HG03457 (cell line): Measurements from ENCODE around the gene PLA2G2C.

Source experiments
- ATAC-seq: cut with Tn5 transposase; IDR thresholded peaks from one replicate; pipeline ENCODE4 v1.9.1; 2021; ENCODE audit warnings: moderate number of reproducible peaks; ENCODE audit not compliant: unreplicated experiment

PLA2G2C gene

DNA sequence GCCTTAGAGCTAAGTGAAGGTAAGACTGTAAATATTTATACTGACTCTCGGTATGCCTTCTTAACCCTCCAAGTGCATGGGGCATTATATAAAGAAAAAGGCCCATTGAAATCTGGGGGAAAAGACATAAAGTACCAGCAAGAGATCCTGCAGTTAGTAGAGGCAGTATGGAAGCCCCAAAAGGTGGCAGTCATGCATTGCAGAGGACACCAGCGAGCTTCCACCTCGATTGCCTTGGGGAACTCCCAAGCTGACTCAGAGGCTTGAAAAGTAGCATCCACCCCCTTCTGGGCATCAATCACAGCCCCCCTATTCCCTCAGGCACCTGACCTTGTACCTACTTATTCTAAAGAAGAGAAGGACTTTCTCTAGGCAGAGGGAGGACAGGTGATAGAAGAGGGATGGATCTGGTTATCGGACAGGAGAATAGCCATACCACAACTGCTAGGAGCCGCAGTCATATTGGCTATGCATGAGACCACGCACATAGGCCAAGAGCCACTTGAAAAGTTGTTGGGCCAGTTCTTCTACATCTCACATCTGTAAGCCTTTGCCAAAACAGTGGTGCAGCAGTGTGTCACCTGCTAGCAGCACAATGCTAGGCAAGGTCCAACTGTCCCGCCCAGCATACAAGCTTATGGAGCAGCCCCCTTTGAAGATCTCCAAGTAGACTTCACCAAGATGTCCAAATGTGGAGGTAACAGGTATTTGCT, 27.8 kb downstream of the PLA2G2C start:
- no peak for ATAC-seq

DNA sequence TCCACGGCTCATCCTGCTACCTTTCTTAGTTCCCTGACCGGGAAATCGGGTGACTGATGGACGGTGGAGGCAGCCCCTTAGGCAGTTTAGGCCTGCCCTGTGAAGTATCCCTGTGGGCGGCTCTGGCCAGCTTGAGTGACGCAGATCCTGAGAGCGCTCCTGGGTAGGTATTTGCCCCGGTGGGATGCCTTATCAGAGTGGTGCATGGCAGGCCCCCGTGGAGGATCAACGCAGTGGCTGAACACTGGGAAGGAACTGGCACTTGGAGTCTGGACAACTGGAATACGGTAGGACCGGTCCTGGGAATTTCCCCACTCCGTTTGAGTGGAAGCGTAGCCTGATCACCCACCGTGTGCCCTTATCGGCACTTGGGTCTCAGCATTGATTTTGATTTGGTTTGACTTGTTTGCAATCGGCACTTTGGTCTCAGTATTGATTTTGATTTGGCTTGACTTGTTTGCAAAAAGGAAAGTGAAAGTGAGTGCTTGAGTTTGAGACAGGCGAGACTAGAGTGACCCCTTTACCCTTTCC, 32.0 kb downstream of the PLA2G2C start:
- no peak for ATAC-seq

- no peak for ATAC-seq
Observed at GRCh38 chr1:20153000-20153418, 33.3 kb downstream of the PLA2G2C start.

DNA sequence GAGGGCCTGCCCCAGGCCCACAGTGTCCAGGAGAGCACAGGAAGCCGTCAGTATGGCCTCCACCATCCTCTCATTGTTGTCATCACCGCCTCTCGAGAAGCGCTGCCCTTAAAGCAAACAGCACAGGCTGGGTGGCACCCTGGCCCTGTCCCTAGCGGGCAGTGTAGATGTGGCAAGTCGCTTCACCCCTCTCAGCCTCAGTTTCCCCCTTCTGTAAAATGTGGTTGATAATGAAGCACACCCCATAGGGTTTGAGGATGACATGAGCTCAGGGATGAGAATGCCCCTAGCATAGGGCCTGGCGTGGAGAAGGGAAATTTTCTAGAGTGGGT, 33.8 kb downstream of the PLA2G2C start:
- no peak for ATAC-seq

GRCh38 chr1:20151906-20152598, 34.3 kb downstream of the PLA2G2C start:
- ATAC-seq, result no peak

DNA sequence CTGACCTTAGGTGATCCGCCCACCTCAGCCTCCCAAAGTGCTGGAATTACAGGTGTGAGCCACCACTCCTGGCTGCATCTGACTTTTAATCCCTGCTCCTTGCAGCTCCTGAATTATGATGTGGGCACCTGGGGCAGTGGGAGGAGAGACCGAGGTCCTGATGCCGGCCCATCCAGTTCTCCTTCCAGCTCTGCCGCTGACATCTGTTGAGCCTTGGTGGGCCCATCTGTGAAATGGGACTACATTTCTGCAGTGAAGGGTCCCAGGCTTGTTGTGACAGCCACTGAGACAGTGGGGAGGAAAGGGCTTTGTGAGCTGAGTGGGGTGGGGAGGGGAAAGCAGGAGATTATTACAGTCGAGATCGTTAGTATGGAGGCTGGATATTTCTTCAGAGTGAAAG, 35.3 kb downstream of the PLA2G2C start:
- ATAC-seq, result no peak

GRCh38 chr1:20150326-20150705, 36.0 kb downstream of the PLA2G2C start:
- no peak for ATAC-seq

- ATAC-seq, result no peak
Observed at GRCh38 chr1:20149601-20150325, 36.6 kb downstream of the PLA2G2C start.

DNA sequence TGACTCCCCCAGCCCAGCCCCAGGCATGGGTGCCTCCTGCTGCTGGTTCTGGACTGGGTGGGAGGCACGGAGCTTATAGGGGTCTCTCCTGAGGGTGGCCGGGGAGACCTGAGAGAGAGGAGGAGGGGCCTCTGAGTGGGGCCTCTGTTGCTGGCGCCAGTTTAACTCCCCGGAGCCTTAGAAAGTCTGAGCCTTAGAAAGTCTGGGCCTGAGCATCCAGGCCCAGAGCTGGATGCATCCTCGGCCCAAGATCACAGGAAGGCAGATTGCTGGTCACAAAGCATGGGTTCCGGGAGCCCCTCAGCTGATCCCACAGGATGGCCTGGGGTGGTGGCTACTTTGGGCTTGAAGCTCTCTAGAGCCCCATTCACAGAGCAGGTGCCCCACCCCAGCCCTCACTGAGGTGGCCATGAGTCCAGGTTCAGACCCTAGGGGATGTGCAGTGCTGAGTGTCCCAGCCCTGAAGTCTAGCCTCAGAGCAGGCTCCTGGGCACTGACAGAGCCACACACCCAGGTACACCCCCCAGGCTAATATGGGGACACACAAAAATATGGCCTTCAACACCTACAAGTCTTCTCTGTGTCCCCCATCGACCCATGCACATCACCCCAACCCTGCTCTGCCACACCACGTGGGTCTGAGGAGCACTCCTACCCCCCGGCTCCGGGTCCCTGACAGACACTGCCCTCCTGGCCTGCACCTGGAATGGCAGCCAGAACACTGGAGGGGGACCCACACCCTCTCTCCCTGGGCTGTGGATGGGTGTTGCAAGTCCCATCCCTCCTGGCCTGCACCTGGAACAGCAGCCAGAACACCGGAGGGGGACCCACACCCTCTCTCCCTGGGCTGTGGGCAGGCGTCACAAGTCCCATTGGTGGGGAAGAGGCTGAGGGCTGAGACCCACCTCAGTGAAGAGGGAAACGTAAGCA, 37.5 kb downstream of the PLA2G2C start:
- ATAC-seq, result no peak

GRCh38 chr1:20147846-20148570, 38.3 kb downstream of the PLA2G2C start:
- ATAC-seq, result no peak

GRCh38 chr1:20143734-20144565, 42.4 kb downstream of the PLA2G2C start:
- ATAC-seq, result no peak

DNA sequence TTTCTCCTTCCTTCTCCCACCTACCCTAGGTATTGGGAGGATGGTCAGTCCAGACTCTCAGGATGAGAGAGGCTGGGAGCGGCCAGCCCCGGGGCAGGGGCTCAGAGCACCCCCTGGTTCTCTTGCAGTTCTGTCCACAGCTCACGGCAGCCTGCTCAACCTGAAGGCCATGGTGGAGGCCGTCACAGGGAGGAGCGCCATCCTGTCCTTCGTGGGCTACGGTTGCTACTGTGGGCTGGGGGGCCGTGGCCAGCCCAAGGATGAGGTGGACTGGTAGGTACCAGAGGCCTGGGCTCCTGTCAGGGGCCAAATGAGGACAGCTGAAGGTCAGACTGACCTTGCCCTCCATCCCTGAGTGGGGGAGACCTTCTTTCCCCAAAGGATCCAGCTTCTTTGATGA, 43.0 kb downstream of the PLA2G2C start:
- no peak for ATAC-seq

DNA sequence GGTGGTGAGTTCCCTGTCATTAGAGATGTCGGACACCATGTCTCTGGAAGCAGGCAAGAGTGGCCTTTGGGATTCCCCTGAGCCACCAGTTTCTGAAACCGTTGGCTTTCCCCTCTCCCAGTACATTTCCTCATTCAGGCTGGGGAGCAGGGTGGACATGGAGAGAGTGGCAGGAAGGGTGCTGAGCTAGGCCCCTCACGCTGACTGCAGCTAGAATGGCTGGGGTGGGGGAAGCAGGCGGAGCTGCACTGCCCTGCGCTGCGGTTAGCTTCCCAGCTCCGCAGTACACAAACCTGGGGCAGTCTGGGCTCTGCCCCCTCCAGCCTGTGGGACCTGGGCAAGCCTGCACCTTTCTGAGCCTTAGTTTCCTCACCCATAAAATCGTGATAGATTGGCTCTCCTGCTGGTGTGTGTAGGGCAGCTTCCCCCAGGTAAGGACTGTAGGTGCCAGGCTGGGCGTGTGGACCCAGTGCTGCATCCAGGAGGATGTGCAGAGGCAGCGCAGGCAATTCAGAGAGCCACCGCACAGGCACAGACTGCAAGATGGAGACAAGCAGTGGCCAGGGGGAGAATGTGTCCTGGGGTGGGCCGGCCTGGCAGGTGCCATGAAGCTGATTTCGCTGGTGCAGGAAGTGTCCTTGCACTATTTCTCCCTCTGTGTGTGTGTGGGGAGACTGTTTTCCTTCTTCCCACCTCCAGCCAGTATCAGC, 44.2 kb downstream of the PLA2G2C start:
- ATAC-seq, result no peak

GRCh38 chr1:20141466-20141865, 44.9 kb downstream of the PLA2G2C start:
- no peak for ATAC-seq

DNA sequence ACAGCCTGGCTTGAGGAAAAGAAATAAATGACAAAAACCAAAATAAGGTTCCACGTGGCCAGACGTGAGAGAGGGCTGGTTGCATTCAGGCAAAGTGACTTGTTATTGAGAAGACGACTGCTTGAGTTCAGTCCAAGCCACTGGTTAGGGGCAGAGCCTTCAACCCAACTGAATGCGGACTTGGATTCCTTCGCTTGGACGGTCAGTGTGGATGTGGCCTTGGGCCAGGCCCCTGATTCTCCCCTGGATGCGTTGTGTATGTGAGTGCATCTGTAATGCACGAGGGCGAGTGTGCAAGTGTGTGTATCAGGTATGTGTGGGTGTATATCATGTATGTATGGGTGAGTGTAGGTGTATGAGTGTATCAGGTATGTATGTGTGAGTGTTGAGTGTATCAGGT, 45.3 kb downstream of the PLA2G2C start:
- no peak for ATAC-seq

DNA sequence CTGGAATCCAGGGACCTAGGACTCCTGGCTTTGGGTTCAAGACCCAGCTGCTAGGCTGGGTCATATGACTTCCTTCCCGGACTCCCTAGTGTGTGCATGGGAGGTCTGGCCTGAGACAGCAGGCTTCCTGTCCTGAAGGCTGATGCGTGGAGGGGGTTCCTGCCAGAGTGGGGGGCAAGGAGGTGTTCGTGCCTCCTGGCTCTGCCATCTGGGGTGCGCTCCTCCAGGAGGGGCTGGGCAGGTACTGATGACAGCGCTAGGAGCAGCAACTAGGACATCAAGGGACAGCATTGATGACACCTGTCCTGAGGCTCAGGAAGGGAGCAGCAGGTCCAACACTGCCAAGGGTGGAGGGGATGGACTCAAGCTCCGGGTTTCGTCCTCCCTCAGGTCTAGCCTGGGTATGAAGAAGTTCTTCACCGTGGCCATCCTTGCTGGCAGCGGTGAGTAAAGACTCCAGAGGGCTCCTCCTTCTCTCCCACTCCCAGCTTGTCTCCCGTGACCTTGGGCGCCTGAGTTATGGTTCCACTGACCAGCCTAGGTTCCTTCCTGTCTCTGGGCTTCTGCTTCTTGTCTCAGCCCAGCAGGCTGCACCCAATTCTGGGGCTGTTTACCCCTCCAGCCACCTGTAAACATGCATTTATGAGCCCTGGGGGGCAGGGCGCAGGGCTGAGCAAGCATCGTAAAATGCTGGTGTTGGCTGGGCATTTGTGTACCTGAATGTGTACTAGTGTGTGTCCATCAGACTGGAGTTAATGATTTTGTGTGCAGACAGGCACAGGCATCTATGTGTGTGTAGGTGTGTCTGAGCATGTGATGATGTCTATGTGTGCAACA, 46.3 kb downstream of the PLA2G2C start:
- no peak for ATAC-seq

- ATAC-seq, result no peak
Observed at GRCh38 chr1:20138961-20139550, 47.3 kb downstream of the PLA2G2C start, which contains the start of gene PLA2G2F. TSS of gene PLA2G2F (plus strand) at chr1:20139323. CDS start at chr1:20139428, 105 bp downstream.
